ENCODE measurements around the gene ITSN1.
"Not testable (repeated sequence)": the region's sequence is repeated elsewhere in the genome, so short reads cannot be mapped to it uniquely, and the experiment has no call there.

ITSN1 gene

DNA sequence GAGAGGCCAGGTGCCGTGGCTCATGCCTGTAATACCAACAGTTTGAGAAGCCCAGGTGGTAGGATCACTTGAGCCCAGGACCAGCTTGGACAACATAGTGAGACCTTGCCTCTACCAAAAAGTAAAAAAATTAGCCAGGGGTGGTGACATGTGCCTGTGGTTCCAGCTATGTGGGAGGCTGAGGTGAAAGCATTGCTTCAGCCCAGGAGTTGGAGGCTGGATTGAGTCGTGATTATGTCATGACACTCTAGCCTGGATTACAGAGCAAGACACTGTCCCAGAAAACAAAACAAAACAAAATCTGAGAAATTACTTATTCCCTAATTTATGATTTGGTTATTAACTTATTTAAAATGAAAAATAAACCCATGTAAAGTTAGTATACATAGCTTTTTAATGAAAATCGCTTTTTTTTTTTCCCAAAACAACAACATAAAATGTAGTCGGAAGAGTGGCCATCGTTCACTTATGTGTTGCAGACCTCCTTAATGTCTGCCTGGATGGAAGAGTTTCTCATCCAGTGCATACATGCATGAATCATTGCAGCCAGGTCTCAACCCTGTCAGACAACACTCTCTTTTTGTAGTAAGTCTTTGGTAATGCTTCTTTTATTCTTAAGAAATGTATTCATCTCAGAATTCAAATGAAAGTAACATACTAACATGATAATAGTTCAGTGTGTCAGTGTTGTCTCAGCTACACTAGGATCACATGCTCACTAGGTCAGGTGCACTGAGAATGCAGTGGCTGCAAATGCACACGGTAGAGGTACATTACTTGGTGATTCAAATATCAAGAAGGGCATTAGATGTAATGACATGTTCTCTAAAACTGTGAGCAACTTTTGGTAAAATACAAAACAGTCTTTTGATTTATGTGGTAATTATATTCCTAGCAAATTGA is 28.0 kb downstream of the ITSN1 start:
- DNase-seq (ENCODE audit: insufficient read length, low spot score) (no peak), FAIRE-seq (no peak)
- TF ChIP-seq, protein P1, sequence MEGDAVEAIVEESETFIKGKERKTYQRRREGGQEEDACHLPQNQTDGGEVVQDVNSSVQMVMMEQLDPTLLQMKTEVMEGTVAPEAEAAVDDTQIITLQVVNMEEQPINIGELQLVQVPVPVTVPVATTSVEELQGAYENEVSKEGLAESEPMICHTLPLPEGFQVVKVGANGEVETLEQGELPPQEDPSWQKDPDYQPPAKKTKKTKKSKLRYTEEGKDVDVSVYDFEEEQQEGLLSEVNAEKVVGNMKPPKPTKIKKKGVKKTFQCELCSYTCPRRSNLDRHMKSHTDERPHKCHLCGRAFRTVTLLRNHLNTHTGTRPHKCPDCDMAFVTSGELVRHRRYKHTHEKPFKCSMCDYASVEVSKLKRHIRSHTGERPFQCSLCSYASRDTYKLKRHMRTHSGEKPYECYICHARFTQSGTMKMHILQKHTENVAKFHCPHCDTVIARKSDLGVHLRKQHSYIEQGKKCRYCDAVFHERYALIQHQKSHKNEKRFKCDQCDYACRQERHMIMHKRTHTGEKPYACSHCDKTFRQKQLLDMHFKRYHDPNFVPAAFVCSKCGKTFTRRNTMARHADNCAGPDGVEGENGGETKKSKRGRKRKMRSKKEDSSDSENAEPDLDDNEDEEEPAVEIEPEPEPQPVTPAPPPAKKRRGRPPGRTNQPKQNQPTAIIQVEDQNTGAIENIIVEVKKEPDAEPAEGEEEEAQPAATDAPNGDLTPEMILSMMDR (IDR thresholded peaks at IDR 0.05; ENCODE audit: insufficient read depth, missing control alignments), result no peak

DNA sequence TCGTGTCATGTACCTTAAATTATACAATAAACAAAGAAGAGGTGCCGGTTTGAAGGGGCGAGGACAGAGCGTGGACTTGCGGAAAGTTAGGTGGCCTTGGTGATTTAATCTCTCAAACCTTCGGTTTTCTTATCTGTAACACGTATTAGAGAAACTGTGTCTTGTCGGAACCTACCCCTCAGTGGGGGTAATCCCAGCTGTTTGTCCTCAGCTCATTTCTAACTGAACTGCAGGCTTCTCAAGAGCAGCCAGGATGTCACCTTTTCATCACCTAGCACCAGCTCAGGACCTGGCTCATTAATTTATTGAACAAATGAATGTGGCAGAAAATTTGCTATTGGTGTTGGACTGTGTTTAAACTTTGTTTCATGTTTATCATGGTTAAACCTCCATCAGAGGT is 31.2 kb downstream of the ITSN1 start:
- DNase-seq (ENCODE audit: insufficient read length, low spot score), result no peak
- TF ChIP-seq, protein P1 (IDR thresholded peaks at IDR 0.05; ENCODE audit: insufficient read depth, missing control alignments), result no peak
- no peak for FAIRE-seq

DNA sequence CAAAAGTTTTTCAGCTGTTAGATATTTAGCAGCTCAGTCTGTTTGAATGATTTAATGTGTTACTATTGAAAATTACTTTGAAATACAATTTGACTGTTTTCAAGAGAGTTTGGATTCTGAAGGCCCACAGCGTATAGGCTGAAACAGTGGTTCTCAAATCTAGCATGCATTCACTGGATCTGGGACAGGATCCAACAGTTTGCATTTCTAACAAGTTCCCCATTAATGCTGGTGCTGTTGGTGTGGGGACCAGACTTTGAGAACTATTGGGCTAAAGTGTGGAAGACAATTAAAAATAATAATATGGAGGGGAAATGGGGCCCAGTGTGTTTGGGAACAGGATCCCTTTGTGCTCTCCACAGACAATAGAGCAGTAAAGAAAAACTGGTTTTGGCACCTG is 31.9 kb downstream of the ITSN1 start:
- no peak for FAIRE-seq
- no peak for DNase-seq (ENCODE audit: insufficient read length, low spot score)
- TF ChIP-seq, protein P1 (IDR thresholded peaks at IDR 0.05; ENCODE audit: insufficient read depth, missing control alignments), result no peak

DNA sequence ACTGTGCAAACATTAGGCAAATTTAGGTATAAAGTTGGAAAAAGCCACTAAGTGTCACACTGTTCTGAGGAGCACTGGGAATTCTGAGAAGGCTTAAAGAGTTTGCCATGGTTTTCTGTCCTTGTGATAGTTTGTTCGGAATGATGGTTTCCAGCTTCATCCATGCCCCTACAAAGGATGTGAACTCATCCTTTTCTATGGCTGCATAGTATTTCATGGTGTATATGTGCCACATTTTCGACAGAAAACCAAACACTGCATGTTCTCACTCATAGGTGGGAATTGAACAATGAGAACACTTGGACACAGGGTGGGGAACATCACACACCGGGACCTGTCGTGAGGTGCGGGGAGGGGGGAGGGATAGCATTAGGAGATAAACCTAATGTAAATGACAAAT is 34.4 kb downstream of the ITSN1 start:
- DNase-seq (ENCODE audit: insufficient read length, low spot score); FAIRE-seq: not testable (repeated sequence)

DNA sequence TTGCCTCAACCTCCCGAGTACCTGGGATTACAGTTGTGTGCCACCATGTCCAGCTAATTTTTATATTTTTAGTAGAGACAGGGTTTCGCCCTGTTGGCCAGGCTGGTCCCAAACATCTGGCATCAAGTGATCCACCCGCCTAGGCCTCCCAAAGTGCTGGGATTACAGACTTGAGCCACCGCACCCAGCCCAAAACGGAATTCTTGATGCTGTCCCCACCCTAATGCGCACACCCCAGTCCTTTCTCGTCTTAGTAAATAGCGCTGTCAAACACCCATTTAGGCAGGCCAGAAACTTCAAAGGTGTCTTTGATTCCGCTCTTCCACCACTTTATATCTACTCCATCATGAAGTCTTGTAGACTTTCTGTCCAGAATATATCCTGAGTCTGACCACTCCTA is 35.1 kb downstream of the ITSN1 start:
- TF ChIP-seq, protein P1 (IDR thresholded peaks at IDR 0.05; ENCODE audit: insufficient read depth, missing control alignments), result no peak
- no peak for FAIRE-seq

DNA sequence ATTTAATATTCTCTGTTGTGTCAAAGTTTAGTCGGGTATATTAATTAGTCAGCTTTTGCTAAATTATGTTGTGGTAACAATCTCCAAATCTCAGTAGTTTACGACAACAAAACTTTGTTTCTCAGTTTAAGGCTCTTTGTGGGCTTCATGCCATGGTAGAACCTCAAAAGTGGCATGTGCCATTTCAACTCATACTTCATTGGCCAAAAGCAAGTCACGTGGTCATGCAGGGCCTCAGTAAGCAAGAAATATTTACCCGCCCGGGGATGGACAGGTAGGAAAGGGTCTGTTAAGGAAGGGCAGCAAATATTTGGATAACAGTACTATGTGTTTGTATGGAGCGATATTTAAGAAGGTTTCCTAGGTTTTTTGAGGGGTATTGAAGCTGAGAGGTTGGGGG is 38.6 kb downstream of the ITSN1 start:
- DNase-seq (ENCODE audit: insufficient read length, low spot score) (no peak), FAIRE-seq (no peak)
- TF ChIP-seq, protein P1 (IDR thresholded peaks at IDR 0.05; ENCODE audit: insufficient read depth, missing control alignments), result no peak

More for the DNA sequence above, 35.1 kb downstream of the ITSN1 start:
- no peak for DNase-seq (ENCODE audit: insufficient read length, low spot score)

DNA sequence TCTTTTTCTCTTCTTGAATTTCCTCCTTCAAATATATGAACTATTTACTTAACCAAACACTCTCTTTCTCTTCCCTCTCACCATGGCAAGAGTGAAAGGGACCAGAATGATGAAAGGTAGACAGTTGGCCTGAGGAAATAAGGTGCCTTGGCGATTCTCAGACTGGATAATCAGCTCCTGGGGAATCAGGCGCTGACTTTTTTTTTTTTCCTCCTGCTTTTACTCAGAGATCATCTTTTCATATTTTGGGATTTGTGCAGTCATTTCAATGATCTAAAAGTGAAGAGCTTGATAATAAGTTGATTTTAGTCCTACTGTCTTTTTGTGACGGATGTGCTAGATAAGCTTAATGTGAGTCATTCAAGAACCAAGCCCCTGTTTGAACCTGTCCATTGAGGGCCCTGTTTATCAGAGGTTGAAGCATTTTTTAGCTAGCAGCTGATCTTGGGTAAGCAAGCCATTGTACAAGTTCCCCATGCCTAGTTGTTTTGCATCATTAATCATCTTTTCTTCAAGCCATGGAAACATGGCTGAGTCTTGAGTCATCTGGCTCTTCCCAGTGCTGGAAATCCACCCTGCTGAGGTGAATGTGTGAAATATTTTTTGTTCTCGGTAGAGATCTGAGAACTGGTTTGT is 40.8 kb downstream of the ITSN1 start:
- no peak for FAIRE-seq
- no peak for DNase-seq (ENCODE audit: insufficient read length, low spot score)
- TF ChIP-seq, protein P1 (IDR thresholded peaks at IDR 0.05; ENCODE audit: insufficient read depth, missing control alignments), result no peak

All from D721Med (cell line).